Tibial nerve (tissue), 4 donors: ENCODE results near the gene DSTYK.

Experiments used
- EP300 ChIP-seq, 2 donors: sonication (generic); formaldehyde crosslinking; IDR thresholded peaks; one replicate each; pipeline ENCODE4 v1.6.1; 2017; ENCODE audit warnings: antibody characterized with exemption in 2 of 2, mild to moderate bottlenecking in 1 of 2
- POLR2A ChIP-seq, 2 donors: fragments of 450-650 bp; IDR thresholded peaks; one replicate each; pipeline ENCODE4 v1.6.1; 2017; ENCODE audit warnings: antibody characterized with exemption in 2 of 2, mild to moderate bottlenecking in 2 of 2, moderate library complexity in 2 of 2
- TF ChIP-seq, protein P1 (sequence below), 5 experiments: fragments of 200-600 bp in 3 of 5; fragments of 450-650 bp in 2 of 5; sonication (generic) in 3 of 5; IDR thresholded peaks; one replicate each; pipeline ENCODE4 v1.5.1; 2016 to 2019; ENCODE audit warnings: antibody characterized with exemption in 5 of 5, mild to moderate bottlenecking in 3 of 5, moderate library complexity in 2 of 5

GRCh38 chr1:205250699-205251098, 39.2 kb upstream of the DSTYK start:
- TF ChIP-seq POLR2A (IDR thresholded peaks at IDR 0.05) = no peak
- no peak for TF ChIP-seq EP300 (IDR thresholded peaks at IDR 0.05)
- TF ChIP-seq, protein P1, sequence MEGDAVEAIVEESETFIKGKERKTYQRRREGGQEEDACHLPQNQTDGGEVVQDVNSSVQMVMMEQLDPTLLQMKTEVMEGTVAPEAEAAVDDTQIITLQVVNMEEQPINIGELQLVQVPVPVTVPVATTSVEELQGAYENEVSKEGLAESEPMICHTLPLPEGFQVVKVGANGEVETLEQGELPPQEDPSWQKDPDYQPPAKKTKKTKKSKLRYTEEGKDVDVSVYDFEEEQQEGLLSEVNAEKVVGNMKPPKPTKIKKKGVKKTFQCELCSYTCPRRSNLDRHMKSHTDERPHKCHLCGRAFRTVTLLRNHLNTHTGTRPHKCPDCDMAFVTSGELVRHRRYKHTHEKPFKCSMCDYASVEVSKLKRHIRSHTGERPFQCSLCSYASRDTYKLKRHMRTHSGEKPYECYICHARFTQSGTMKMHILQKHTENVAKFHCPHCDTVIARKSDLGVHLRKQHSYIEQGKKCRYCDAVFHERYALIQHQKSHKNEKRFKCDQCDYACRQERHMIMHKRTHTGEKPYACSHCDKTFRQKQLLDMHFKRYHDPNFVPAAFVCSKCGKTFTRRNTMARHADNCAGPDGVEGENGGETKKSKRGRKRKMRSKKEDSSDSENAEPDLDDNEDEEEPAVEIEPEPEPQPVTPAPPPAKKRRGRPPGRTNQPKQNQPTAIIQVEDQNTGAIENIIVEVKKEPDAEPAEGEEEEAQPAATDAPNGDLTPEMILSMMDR (IDR thresholded peaks at IDR 0.05) = no peak
